HG03095 (cell line): ENCODE results near the gene RASA4.
"Not testable (repeated sequence)": the region's sequence is repeated elsewhere in the genome, so short reads cannot be mapped to it uniquely, and the experiment has no call there.

ENCODE experiments used
- ATAC-seq: cut with Tn5 transposase; IDR thresholded peaks from one replicate; pipeline ENCODE4 v1.9.1; 2021; ENCODE audit warnings: moderate library complexity; ENCODE audit not compliant: unreplicated experiment

The RASA4 gene

GRCh38 chr7:102545288-102545687, 71.3 kb downstream of the RASA4 start:
- not testable (repeated sequence) for ATAC-seq

- ATAC-seq = not testable (repeated sequence)
These were observed 72.2 kb downstream of the RASA4 start for GRCh38 chr7:102544372-102544771.

GRCh38 chr7:102543596-102543995, 73.0 kb downstream of the RASA4 start, which contains the start of gene UPK3BL2:
Gene UPK3BL2, minus strand, starts transcription at chr7:102543696. Its CDS starts 60 bp downstream, at chr7:102543636.
- ATAC-seq = not testable (repeated sequence)

GRCh38 chr7:102542771-102543170, 73.8 kb downstream of the RASA4 start:
- ATAC-seq = not testable (repeated sequence)

- ATAC-seq = not testable (repeated sequence)
These were observed 74.5 kb downstream of the RASA4 start for GRCh38 chr7:102542083-102542482.

GRCh38 chr7:102540604-102541003, 76.0 kb downstream of the RASA4 start:
- not testable (repeated sequence) for ATAC-seq

GRCh38 chr7:102535062-102535615, 81.4 kb downstream of the RASA4 start:
- not testable (repeated sequence) for ATAC-seq

GRCh38 chr7:102532127-102532526, 84.4 kb downstream of the RASA4 start:
- ATAC-seq = not testable (repeated sequence)

GRCh38 chr7:102531583-102531982, 85.0 kb downstream of the RASA4 start:
- ATAC-seq = not testable (repeated sequence)

GRCh38 chr7:102527822-102528793, 88.4 kb downstream of the RASA4 start:
- ATAC-seq = not testable (repeated sequence)

- not testable (repeated sequence) for ATAC-seq
These were observed 89.4 kb downstream of the RASA4 start for GRCh38 chr7:102527182-102527581.

GRCh38 chr7:102524803-102525202, 91.8 kb downstream of the RASA4 start:
- ATAC-seq = not testable (repeated sequence)
